WTC11 (cell line): ENCODE data around the gene RAI14.

Source experiments
- CREB1 ChIP-seq: sonication (generic); formaldehyde crosslinking; IDR thresholded peaks from 2 replicates; pipeline ENCODE4 v1.8.0; 2023; ENCODE audit warnings: mild to moderate bottlenecking, missing genetic modification reagents
- ELF4 ChIP-seq: sonication (generic); formaldehyde crosslinking; IDR thresholded peaks from 2 replicates; pipeline ENCODE4 v1.8.1; 2022; ENCODE audit warnings: low read depth, mild to moderate bottlenecking, moderate library complexity, missing genetic modification reagents
- ESRRA ChIP-seq: sonication (generic); formaldehyde crosslinking; IDR thresholded peaks from 2 replicates; pipeline ENCODE4 v1.8.1; 2022; ENCODE audit warnings: mild to moderate bottlenecking, missing genetic modification reagents, borderline replicate concordance
- SMAD3 ChIP-seq: sonication (generic); formaldehyde crosslinking; IDR thresholded peaks from 2 replicates; pipeline ENCODE4 v1.8.0; 2022; ENCODE audit warnings: missing genetic modification reagents, mild to moderate bottlenecking, borderline replicate concordance
- TF ChIP-seq, protein P1 (sequence below): fragments of 200-600 bp; IDR thresholded peaks from 2 replicates; pipeline ENCODE4 v1.8.0; 2022; ENCODE audit warnings: antibody characterized with exemption
- TF ChIP-seq, protein P2 (sequence below): sonication (generic); formaldehyde crosslinking; IDR thresholded peaks from 2 replicates; pipeline ENCODE4 v1.8.1; 2022; ENCODE audit warnings: mild to moderate bottlenecking, missing genetic modification reagents, moderate library complexity, borderline replicate concordance

DNA sequence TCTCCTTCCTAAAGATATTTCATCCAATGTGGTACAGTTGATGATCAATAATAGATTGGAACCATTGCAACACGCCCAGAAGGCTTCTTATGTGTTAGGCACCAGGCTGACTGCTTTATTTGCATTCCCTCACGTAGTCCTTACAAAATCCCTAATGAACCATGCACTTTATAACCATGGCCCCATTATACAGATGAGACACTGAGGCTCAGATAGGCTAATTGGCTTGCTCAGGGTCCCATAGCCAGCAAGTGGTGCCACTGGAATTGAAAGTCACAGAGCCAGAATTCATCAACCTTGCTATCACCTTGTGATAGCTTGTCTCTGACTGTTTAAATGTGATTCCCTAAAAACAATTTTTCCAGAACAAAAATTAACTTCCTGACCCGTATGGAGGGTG lies 27.8 kb upstream of the RAI14 start:
- no peak for TF ChIP-seq ELF4 (CRISPR knock-in tag)
- no peak for TF ChIP-seq CREB1
- TF ChIP-seq, protein P1, sequence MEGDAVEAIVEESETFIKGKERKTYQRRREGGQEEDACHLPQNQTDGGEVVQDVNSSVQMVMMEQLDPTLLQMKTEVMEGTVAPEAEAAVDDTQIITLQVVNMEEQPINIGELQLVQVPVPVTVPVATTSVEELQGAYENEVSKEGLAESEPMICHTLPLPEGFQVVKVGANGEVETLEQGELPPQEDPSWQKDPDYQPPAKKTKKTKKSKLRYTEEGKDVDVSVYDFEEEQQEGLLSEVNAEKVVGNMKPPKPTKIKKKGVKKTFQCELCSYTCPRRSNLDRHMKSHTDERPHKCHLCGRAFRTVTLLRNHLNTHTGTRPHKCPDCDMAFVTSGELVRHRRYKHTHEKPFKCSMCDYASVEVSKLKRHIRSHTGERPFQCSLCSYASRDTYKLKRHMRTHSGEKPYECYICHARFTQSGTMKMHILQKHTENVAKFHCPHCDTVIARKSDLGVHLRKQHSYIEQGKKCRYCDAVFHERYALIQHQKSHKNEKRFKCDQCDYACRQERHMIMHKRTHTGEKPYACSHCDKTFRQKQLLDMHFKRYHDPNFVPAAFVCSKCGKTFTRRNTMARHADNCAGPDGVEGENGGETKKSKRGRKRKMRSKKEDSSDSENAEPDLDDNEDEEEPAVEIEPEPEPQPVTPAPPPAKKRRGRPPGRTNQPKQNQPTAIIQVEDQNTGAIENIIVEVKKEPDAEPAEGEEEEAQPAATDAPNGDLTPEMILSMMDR, result no peak
- TF ChIP-seq, protein P2, sequence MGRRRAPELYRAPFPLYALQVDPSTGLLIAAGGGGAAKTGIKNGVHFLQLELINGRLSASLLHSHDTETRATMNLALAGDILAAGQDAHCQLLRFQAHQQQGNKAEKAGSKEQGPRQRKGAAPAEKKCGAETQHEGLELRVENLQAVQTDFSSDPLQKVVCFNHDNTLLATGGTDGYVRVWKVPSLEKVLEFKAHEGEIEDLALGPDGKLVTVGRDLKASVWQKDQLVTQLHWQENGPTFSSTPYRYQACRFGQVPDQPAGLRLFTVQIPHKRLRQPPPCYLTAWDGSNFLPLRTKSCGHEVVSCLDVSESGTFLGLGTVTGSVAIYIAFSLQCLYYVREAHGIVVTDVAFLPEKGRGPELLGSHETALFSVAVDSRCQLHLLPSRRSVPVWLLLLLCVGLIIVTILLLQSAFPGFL (CRISPR knock-in tag), result no peak
- TF ChIP-seq SMAD3 (CRISPR knock-in tag), result no peak
- no peak for TF ChIP-seq ESRRA
